ENCODE data around the gene PLA2G6.

GRCh38 chr22:38080850-38081635, 100.6 kb downstream of the PLA2G6 start:
- TF ChIP-seq POLR2A (IDR thresholded peaks at IDR 0.05; ENCODE audit: low read depth, low read length) (no peak), POLR2AphosphoS5 (IDR thresholded peaks at IDR 0.05; ENCODE audit: low read depth, low read length) (no peak), SPI1 (IDR thresholded peaks at IDR 0.05; ENCODE audit: low read depth, low read length) (no peak), TAF1 (IDR thresholded peaks at IDR 0.05; ENCODE audit: low read depth, low read length) (no peak), PAX5 (IDR thresholded peaks at IDR 0.05; ENCODE audit: insufficient read depth, low read length, severe bottlenecking) (no peak), POU2F2 (IDR thresholded peaks at IDR 0.05; ENCODE audit: low read depth, low read length) (no peak)
